Stimulated activated CD4-positive, alpha-beta T cell treated with anti-CD3 and anti-CD28 coated beads, Interleukin-15, amount 100 ng/mL, for 24 hours (primary cell): ENCODE results near the gene ABCB4.

Experiments used
- DNase-seq: peaks from one replicate; pipeline ENCODE4 v3.0.0-alpha.2; 2020

Gene ABCB4

GRCh38 chr7:87475359-87476178 lies at the start of gene ABCB4:
TSS of gene ABCB4 (minus strand) at chr7:87475680. CDS start at chr7:87475465, 215 bp downstream.
- no peak for DNase-seq

- DNase-seq: no peak
Observed at GRCh38 chr7:87518735-87519134, 43.3 kb upstream of the ABCB4 start.

- DNase-seq: no peak
Observed at GRCh38 chr7:87517891-87518290, 42.4 kb upstream of the ABCB4 start.

- DNase-seq: no peak
Observed at GRCh38 chr7:87517136-87517815, 41.8 kb upstream of the ABCB4 start.

- DNase-seq: no peak
Observed at GRCh38 chr7:87513735-87514335, 38.4 kb upstream of the ABCB4 start.

GRCh38 chr7:87512906-87513305 lies 37.4 kb upstream of the ABCB4 start:
- DNase-seq: no peak

GRCh38 chr7:87511510-87511909 lies 36.0 kb upstream of the ABCB4 start:
- DNase-seq: no peak

GRCh38 chr7:87510411-87510875 lies 35.0 kb upstream of the ABCB4 start:
- DNase-seq: no peak

- no peak for DNase-seq
Observed at GRCh38 chr7:87507446-87507845, 32.0 kb upstream of the ABCB4 start.

GRCh38 chr7:87506246-87507180 lies 31.0 kb upstream of the ABCB4 start:
- DNase-seq: no peak

GRCh38 chr7:87505557-87506245 lies 30.2 kb upstream of the ABCB4 start:
- DNase-seq: no peak

GRCh38 chr7:87505122-87505521 lies 29.6 kb upstream of the ABCB4 start:
- DNase-seq: no peak

- DNase-seq: no peak
Observed at GRCh38 chr7:87499494-87499893, 24.0 kb upstream of the ABCB4 start.

GRCh38 chr7:87498893-87499292 lies 23.4 kb upstream of the ABCB4 start:
- DNase-seq: no peak

GRCh38 chr7:87497482-87497881 lies 22.0 kb upstream of the ABCB4 start:
- DNase-seq: no peak

GRCh38 chr7:87495366-87495765 lies 19.9 kb upstream of the ABCB4 start:
- DNase-seq: no peak

GRCh38 chr7:87494454-87494853 lies 19.0 kb upstream of the ABCB4 start:
- DNase-seq: no peak

- no peak for DNase-seq
Observed at GRCh38 chr7:87483131-87483530, 7.7 kb upstream of the ABCB4 start.

GRCh38 chr7:87482115-87482514 lies 6.6 kb upstream of the ABCB4 start:
- no peak for DNase-seq

GRCh38 chr7:87480386-87480785 lies 4.9 kb upstream of the ABCB4 start:
- DNase-seq: no peak

- no peak for DNase-seq
Observed at GRCh38 chr7:87479951-87480350, 4.5 kb upstream of the ABCB4 start.

GRCh38 chr7:87476179-87476557 lies 688 bp upstream of the ABCB4 start:
- DNase-seq: no peak
